WTC11 (cell line): ENCODE results near the gene PDXP. TPM values are rescaled to one million over a fixed set of nuclear protein-coding genes. Genes with fewer than 3 reads are reported as not detected.

Experiments used
- ATAC-seq: fragments of 200-7000 bp; cut with Tn5 transposase; 2 replicates; pipeline ENCODE4 v1.10.0; 2021; ENCODE audit warnings: mild to moderate bottlenecking, moderate library complexity
- CTCF ChIA-PET: fragments of 300-600 bp; sonication (Branson Sonifier 250); formaldehyde crosslinking; loops from one replicate; lab custom pipeline; 2021; ENCODE audit warnings: antibody characterized with exemption; lab: Charles Lee
- POLR2A ChIA-PET: fragments of 350-600 bp; sonication (Branson Sonifier 250); formaldehyde crosslinking; loops from one replicate; lab custom pipeline; 2021; ENCODE audit warnings: antibody characterized with exemption; lab: Charles Lee
- DNase-seq: peaks from one replicate; pipeline ENCODE4 v3.0.0; 2021; ENCODE audit warnings: low spot score
- H3K27ac Mint-ChIP-seq: 2 replicates; pipeline ENCODE4 v1.8.0; 2021; ENCODE audit warnings: mixed read lengths
- H3K27me3 Mint-ChIP-seq: 2 replicates; pipeline ENCODE4 v1.8.0; 2021; ENCODE audit warnings: low read depth, mild to moderate bottlenecking, moderate library complexity, mixed read lengths
- H3K36me3 Mint-ChIP-seq: 2 replicates; pipeline ENCODE4 v1.8.0; 2021; ENCODE audit warnings: mixed read lengths
- H3K4me1 Mint-ChIP-seq: 2 replicates; pipeline ENCODE4 v1.8.0; 2022; ENCODE audit warnings: mixed read lengths
- H3K4me3 Mint-ChIP-seq: 2 replicates; pipeline ENCODE4 v1.8.0; 2021; ENCODE audit warnings: mild to moderate bottlenecking, moderate library complexity, mixed read lengths
- H3K9me3 Mint-ChIP-seq: 2 replicates; pipeline ENCODE4 v1.8.0; 2021; ENCODE audit warnings: mixed read lengths
- ARID4B ChIP-seq: sonication (generic); formaldehyde crosslinking; IDR thresholded peaks from 2 replicates; pipeline ENCODE4 v1.8.0; 2023; ENCODE audit warnings: missing genetic modification reagents, mild to moderate bottlenecking, borderline replicate concordance
- CREB1 ChIP-seq: sonication (generic); formaldehyde crosslinking; IDR thresholded peaks from 2 replicates; pipeline ENCODE4 v1.8.0; 2023; ENCODE audit warnings: mild to moderate bottlenecking, missing genetic modification reagents
- E2F4 ChIP-seq: sonication (generic); formaldehyde crosslinking; IDR thresholded peaks from 2 replicates; pipeline ENCODE4 v1.8.1; 2022; ENCODE audit warnings: low read depth, mild to moderate bottlenecking, moderate library complexity, missing genetic modification reagents, borderline replicate concordance
- ELF4 ChIP-seq: sonication (generic); formaldehyde crosslinking; IDR thresholded peaks from 2 replicates; pipeline ENCODE4 v1.8.1; 2022; ENCODE audit warnings: low read depth, mild to moderate bottlenecking, moderate library complexity, missing genetic modification reagents
- ETV6 ChIP-seq: sonication (generic); formaldehyde crosslinking; IDR thresholded peaks from 2 replicates; pipeline ENCODE4 v1.8.1; 2022; ENCODE audit warnings: mild to moderate bottlenecking, missing genetic modification reagents
- FOXJ3 ChIP-seq: sonication (generic); formaldehyde crosslinking; IDR thresholded peaks from 2 replicates; pipeline ENCODE4 v1.9.0; 2021; ENCODE audit warnings: missing genetic modification reagents, mild to moderate bottlenecking, borderline replicate concordance
- JAZF1 ChIP-seq: fragments of 250-450 bp; sonication (Bioruptor Pico); IDR thresholded peaks from 2 replicates; pipeline ENCODE4 v1.9.0; 2021; ENCODE audit warnings: moderate library complexity, mild to moderate bottlenecking, inconsistent platforms
- NFE2L1 ChIP-seq: sonication (generic); formaldehyde crosslinking; IDR thresholded peaks from 2 replicates; pipeline ENCODE4 v1.8.1; 2023; ENCODE audit warnings: missing genetic modification reagents
- NR3C1 ChIP-seq: sonication (generic); formaldehyde crosslinking; conservative IDR thresholded peaks from 2 replicates; pipeline ENCODE4 v1.8.1; 2023; ENCODE audit warnings: low read depth, mild to moderate bottlenecking, missing genetic modification reagents
- RORB ChIP-seq: fragments of 250-450 bp; sonication (Bioruptor Pico); IDR thresholded peaks from 2 replicates; pipeline ENCODE4 v1.9.0; 2021; ENCODE audit warnings: mild to moderate bottlenecking
- SP1 ChIP-seq: sonication (generic); formaldehyde crosslinking; conservative IDR thresholded peaks from 2 replicates; pipeline ENCODE4 v1.8.1; 2022; ENCODE audit warnings: missing genetic modification reagents
- STAT6 ChIP-seq: sonication (generic); formaldehyde crosslinking; conservative IDR thresholded peaks from 2 replicates; pipeline ENCODE4 v1.8.1; 2023; ENCODE audit warnings: mild to moderate bottlenecking, low read depth, missing genetic modification reagents, moderate library complexity
- USF1 ChIP-seq: sonication (generic); formaldehyde crosslinking; IDR thresholded peaks from 2 replicates; pipeline ENCODE4 v1.8.0; 2022; ENCODE audit warnings: mild to moderate bottlenecking, missing genetic modification reagents
- ZNF263 ChIP-seq: sonication (generic); formaldehyde crosslinking; IDR thresholded peaks from 2 replicates; pipeline ENCODE4 v1.8.1; 2022; ENCODE audit warnings: low read depth, mild to moderate bottlenecking, moderate library complexity, missing genetic modification reagents
- ZNF317 ChIP-seq: sonication (generic); formaldehyde crosslinking; IDR thresholded peaks from 2 replicates; pipeline ENCODE4 v1.8.1; 2023; ENCODE audit warnings: low read depth, mild to moderate bottlenecking, moderate library complexity, missing genetic modification reagents, borderline replicate concordance
- ZNF423 ChIP-seq: fragments of 250-450 bp; sonication (Bioruptor Pico); IDR thresholded peaks from 2 replicates; pipeline ENCODE4 v2.1.2; 2022; ENCODE audit warnings: mild to moderate bottlenecking, moderate library complexity
- ZSCAN18 ChIP-seq: fragments of 250-450 bp; sonication (Bioruptor Pico); IDR thresholded peaks from 2 replicates; pipeline ENCODE4 v2.1.2; 2022; ENCODE audit warnings: mild to moderate bottlenecking, moderate library complexity
- total RNA-seq: library from RNA; stranded (reverse); gene quantifications from 3 replicates; pipeline ENCODE4 v1.2.3, GENCODE V29; 2021

PDXP gene
- total RNA-seq, 1 experiment from 2014 or later: 36.1 TPM

- no peak for TF ChIP-seq STAT6
- TF ChIP-seq ZSCAN18 (CRISPR knock-in tag): no peak
- no peak for TF ChIP-seq ZNF423 (CRISPR knock-in tag)
These were observed 18.5 kb upstream of the PDXP start (continued) for GRCh38 chr22:37639771-37640590.

GRCh38 chr22:37640591-37641560, 17.6 kb upstream of the PDXP start:
- H3K27me3 Mint-ChIP-seq: no peaks in the 10 kb centered on the region
- H3K9me3 Mint-ChIP-seq: no peaks in the 10 kb centered on the region
- ChIA-PET POLR2A (interaction anchor here (0.5 kb wide), 1 partner anchor 16 kb away, joined by 3 read pairs; no protein-coding TSS in a partner anchor), CTCF (interaction anchor here (0.9 to 5.4 kb wide), 7 partner anchors 11 to 46 kb away, joined by 3 to 161 read pairs (median 18); partner anchors contain the start of genes GGA1, NOL12 and PDXP)
- H3K4me1 Mint-ChIP-seq: peaks cover 14% of the 10 kb centered on the region
- no peak for ATAC-seq
- no peak for DNase-seq
- H3K36me3 Mint-ChIP-seq: peaks cover 9% of the 10 kb centered on the region
- H3K4me3 Mint-ChIP-seq: peak overlapping the region; percentile 82
- no peak overlapping the region for H3K27ac Mint-ChIP-seq
- no peak for TF ChIP-seq JAZF1 (CRISPR knock-in tag)
- TF ChIP-seq SP1: no peak
- no peak for TF ChIP-seq USF1 (CRISPR knock-in tag)
- no peak for TF ChIP-seq ETV6 (CRISPR knock-in tag)
- TF ChIP-seq NFE2L1 (CRISPR knock-in tag): no peak
- TF ChIP-seq E2F4: no peak
- no peak for TF ChIP-seq ARID4B (CRISPR knock-in tag)
- no peak for TF ChIP-seq NR3C1 (CRISPR knock-in tag)
- no peak for TF ChIP-seq RORB (CRISPR knock-in tag)
- TF ChIP-seq ELF4 (CRISPR knock-in tag): no peak
- no peak for TF ChIP-seq FOXJ3
- no peak for TF ChIP-seq ZNF317 (CRISPR knock-in tag)
- no peak for TF ChIP-seq ZNF263
- no peak for TF ChIP-seq CREB1 (CRISPR knock-in tag)
